ENCODE results near the gene SPRR4.

DNA sequence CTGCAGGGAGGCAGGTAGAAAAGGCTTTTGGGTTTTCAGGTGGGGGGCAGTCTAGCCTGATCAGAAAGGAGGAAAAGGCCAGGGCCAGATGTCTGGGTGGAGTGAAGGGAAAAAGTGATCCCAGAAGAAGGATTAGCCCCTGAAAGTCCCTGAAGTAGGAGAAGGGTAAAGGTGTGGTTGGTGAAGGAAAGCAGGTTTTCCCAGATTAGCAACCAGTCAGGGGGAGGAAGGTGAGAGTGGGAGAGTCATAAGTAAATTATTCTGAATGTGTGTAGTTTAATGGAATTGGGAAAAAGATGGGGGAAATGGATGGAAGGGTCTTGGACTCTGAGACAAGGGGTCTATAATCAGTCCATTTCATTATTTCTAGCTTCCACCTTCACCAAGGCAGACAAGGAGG lies 12.8 kb downstream of the SPRR4 start:
- TF ChIP-seq, protein P1, sequence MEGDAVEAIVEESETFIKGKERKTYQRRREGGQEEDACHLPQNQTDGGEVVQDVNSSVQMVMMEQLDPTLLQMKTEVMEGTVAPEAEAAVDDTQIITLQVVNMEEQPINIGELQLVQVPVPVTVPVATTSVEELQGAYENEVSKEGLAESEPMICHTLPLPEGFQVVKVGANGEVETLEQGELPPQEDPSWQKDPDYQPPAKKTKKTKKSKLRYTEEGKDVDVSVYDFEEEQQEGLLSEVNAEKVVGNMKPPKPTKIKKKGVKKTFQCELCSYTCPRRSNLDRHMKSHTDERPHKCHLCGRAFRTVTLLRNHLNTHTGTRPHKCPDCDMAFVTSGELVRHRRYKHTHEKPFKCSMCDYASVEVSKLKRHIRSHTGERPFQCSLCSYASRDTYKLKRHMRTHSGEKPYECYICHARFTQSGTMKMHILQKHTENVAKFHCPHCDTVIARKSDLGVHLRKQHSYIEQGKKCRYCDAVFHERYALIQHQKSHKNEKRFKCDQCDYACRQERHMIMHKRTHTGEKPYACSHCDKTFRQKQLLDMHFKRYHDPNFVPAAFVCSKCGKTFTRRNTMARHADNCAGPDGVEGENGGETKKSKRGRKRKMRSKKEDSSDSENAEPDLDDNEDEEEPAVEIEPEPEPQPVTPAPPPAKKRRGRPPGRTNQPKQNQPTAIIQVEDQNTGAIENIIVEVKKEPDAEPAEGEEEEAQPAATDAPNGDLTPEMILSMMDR (optimal IDR thresholded peaks at IDR 0.05 in 1 of 3, IDR thresholded peaks at IDR 0.05 in 1 of 3, conservative IDR thresholded peaks at IDR 0.05 in 1 of 3; ENCODE audit: extremely low read depth in 1 of 3, insufficient read depth in 2 of 3, low read length in 3 of 3) = no peak
- TF ChIP-seq EZH2 (IDR thresholded peaks at IDR 0.05; ENCODE audit: low read length) = no peak
